Erythroblast (primary cell): ENCODE data around the gene CD6.
"Not testable (repeated sequence)": the region's sequence is repeated elsewhere in the genome, so short reads cannot be mapped to it uniquely, and the experiment has no call there.

Source experiments
- DNase-seq, 2 experiments: peaks; one replicate each; lab custom pipeline; 2025; lab: John Stamatoyannopoulos, UW
- GATA1 ChIP-seq: IDR thresholded peaks from 2 replicates; pipeline ENCODE4 v1.6.1; 2011; ENCODE audit warnings: low read depth, mild to moderate bottlenecking, control low read depth, low read length, moderate library complexity
- POLR2A ChIP-seq: IDR thresholded peaks from 2 replicates; pipeline ENCODE4 v1.6.1; 2011; ENCODE audit warnings: mild to moderate bottlenecking, low read length

The CD6 gene

DNA sequence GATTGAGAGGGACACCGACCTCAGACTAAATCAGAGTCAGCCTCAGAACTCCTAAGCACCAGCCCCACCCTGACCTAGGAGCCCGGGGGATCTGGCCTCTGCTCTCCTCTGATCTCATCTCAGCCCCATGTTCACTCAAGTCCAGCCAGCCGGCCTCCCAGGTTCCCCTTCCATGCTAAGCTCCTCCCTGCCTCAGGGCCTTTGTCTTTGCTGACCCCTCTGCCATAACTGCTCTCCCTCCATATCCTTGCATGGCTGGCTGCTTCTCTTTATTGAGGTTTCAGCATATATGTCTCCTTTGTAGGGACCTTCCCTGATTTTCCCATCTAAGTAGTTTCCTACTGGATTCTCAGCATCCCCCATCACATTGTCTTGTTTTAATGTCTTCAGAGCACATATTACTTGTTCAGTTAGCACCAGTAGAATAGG, 18.7 kb upstream of the CD6 start:
- TF ChIP-seq POLR2A, result no peak
- no peak for TF ChIP-seq GATA1
- no peak for DNase-seq

- peak in 1 of 2 experiments; percentile 21 for DNase-seq
- no peak for TF ChIP-seq POLR2A
- TF ChIP-seq GATA1, result no peak
These were observed 17.7 kb upstream of the CD6 start for GRCh38 chr11:60953781-60954180.

DNA sequence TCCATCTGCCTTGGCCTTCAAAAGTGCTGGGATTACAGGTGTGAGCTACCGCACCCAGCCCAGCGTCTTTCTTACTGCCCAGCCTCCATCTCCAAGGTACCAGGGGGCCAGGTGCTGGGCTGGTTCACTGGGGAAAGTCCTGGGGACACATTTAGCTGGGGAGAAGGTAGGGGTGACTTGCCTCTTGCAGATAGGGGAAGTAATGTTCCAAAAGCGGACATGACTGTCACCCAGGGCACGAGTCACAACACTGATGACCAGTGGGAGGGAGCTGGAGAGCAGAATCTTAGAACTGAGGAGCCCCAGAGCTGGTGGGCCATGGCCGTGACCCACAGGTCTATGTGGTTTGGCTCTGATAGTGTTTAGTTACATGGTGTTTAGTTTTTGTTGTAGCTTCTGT, 17.1 kb upstream of the CD6 start:
- TF ChIP-seq GATA1, result no peak
- no peak for TF ChIP-seq POLR2A
- no peak for DNase-seq

DNA sequence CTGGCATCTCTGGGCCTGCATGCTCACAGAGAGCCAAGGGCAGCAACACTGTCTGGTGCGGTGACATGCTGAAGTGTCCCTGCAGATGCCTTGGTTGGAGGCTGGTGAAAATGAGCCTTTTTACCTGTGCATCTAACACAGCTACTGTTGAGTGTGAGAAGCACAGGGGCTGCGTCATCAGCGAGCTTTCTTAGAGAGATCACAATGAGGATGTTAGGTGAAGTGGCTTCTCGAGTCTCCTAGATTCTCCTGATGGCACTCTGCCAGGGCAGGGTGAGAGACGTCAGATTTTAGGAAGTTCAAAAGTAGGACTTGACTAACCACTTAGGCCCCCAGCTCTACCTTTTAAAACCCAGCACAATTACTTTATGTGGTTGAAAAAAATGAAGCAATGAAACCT, 15.9 kb upstream of the CD6 start:
- TF ChIP-seq GATA1 (no peak), POLR2A (no peak)
- no peak for DNase-seq

DNA sequence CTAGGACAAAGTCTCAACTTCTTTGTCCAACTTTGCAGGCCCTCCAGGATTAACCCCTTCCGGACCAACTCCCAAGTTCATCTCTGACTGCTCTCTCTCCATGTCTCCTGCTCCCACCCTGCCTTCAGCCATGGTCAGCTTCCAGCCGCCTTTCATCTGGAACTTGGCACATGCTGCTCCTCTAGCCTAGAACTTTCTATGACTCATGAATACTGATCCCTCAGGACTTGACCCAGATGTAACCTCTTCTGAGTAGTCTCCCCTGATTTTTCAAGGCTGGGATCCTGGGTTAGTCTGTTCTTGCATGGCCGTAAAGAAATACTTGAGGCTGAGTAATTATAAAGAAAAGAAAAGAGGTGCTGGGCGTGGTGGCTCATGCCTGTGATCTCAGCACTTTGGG, 14.3 kb upstream of the CD6 start:
- DNase-seq, result no peak
- no peak for TF ChIP-seq GATA1
- no peak for TF ChIP-seq POLR2A

DNA sequence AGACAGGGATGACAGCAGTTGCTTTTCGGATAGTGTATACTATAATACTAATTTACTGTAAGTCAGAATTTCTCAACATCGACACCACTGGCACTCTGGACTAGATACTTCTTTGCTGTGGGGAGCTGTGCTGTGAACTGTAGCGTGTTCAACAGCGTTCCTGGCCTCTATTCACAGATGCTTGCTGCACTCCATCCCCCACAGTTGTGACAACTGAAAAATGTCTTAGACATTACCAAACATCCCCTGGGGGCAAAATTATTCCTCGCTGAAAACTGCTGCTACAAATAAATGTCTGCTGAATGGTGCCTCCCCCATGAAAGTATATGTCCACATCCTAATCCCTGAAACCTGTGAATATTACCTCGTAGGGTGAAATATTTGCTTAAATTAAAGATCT, 12.0 kb upstream of the CD6 start:
- no peak for TF ChIP-seq GATA1
- TF ChIP-seq POLR2A, result no peak
- DNase-seq, result no peak

- TF ChIP-seq GATA1 (no peak), POLR2A (no peak)
- no peak for DNase-seq
These were observed 11.1 kb upstream of the CD6 start for GRCh38 chr11:60960405-60960804.

DNA sequence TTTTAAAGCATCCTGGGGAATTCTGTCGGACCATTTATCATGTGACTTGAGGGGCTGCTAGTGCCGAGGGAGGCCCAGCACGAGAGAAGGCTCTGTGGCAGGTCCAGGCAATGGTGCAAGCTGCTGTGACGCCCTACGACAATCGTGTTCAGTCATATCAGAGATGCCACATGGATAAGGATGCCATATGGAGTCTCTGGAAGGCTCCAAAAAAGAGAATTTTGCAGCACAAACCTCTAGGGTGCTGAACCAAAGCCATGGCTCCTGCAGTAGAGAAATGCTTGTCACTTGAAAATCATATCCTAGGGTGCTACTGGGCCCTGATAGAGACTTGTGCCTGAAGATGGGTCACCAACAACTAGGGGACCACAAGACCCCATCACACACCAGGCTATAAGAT, 6.7 kb upstream of the CD6 start:
- TF ChIP-seq GATA1, result no peak
- DNase-seq, result no peak

DNA sequence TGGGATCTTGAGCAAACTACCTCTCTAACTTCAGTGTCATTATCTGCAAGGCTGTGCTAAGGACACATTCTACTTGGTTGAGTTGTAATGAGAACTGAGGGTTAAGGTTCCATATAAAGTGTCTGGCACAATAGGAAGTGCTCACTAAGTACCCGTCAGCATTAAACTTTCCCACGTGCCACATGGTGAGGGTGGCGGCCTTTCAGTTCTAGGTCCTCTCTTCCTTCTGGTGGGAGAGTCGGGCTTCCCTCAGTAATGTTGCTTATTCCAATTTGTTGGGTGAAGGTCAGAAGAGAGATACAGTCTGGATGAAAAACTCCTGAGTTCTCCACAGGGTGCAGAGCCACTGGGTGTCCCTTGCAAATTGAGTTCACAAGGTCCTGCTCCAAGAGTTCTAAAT, 4.6 kb upstream of the CD6 start:
- no peak for DNase-seq
- TF ChIP-seq GATA1 (no peak), POLR2A (no peak)

DNA sequence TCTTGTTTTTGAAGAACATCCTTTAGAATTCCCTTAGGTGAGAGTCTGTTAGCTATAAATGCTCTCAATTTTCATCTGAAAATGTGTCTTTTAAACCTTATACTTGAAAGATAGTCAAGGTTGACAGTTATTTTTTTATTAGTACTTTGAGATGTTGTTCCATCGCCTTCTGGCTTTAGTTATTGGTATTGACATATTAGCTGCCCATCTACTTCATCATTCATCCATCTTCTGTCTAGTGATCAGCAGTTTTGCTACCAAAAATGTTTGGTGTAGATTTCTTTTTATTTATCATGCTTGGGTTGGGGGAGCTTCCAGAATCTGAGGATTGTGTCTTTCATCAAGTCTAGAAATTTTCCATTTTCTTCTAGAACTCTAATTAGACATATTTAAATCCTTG, 3.3 kb upstream of the CD6 start:
- DNase-seq, result no peak
- TF ChIP-seq POLR2A (no peak), GATA1 (no peak)

DNA sequence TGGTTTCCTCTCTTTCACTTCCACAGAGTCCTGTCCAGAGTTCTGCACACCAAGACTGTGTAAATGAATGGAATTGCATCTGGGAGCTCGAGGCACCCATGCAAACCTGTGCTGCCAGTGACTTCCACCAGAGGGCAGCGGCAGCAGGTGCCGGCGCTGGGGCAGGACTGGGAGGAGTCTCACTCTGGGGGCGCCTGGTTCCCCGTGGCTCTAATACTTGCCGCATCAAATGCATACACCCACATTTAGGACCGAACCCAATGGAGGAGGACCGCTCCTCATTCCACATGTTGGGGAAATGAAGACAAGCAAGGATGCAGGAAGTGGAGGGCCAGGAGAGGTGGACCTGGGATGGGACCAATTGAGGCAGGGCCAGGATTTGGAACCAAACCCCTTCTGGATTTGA, 1.1 kb upstream of the CD6 start:
- TF ChIP-seq GATA1 (no peak), POLR2A (no peak)
- DNase-seq, result peak; percentile 42 to 63

DNA sequence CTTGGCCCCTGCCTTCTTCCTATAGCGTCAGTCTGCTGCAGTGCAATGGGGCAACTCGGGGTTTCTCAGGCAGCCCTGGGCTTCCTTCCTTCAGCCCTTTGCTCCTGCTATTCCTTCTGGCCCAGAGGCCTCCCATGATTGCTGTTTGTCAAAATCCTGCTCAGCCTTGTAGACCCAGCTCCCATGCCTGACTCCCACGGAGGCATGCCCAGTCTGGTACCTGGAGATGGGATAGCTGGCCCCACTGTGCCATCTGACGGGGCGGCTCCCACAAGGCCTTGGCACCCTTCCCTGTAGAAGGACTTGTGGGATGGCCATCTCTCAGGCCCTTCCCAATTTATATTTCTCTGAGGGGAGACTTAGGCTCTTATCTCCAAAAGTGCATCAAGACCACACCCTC, 590 bp upstream of the CD6 start:
- no peak for TF ChIP-seq POLR2A
- no peak for TF ChIP-seq GATA1
- no peak for DNase-seq

DNA sequence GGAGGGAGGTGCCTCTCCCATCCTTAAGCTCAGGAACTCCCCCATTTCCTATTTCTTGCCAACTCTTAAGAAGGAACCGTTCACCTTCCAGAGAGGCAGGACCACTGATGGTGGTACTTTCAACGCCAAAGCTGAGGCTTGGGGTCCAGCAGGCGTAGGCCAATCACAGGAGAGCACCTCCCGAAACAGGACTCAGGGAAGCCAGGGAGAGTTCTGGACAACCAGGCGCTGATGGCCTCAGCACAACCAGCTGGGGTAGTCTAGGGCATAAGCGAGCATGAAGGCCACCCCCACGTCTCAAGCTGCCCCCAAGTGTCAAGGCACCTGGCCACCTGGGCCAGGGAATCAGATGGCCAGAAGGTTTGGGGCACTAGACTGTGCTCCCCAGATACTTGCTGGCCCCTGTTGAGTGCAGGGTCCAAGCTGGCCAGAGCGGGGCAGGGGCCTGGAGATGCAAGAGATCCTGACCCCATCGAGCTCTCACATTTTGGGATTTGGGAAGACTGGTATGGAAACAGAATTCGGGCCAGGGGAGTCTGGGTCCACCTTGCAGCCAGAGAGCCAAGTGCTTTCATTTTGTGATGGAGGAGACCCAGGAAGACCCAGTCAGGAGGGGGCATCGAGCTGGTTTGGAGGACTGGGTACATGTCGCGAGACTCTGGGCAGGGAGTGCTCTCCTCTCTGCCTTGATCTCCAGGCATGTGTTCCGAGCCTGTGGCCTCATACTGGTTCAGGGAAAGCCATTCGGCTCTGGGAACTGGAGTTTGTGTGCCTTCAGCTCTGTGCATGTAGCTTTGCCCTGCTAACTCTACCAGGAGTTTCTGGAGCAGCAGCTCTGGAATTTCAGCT, 926 bp downstream of the CD6 start:
- TF ChIP-seq POLR2A, result no peak
- TF ChIP-seq GATA1, result no peak
- no peak for DNase-seq

- no peak for TF ChIP-seq GATA1
- no peak for TF ChIP-seq POLR2A
- no peak for DNase-seq
These were observed 2.2 kb downstream of the CD6 start for GRCh38 chr11:60973699-60974098.

DNA sequence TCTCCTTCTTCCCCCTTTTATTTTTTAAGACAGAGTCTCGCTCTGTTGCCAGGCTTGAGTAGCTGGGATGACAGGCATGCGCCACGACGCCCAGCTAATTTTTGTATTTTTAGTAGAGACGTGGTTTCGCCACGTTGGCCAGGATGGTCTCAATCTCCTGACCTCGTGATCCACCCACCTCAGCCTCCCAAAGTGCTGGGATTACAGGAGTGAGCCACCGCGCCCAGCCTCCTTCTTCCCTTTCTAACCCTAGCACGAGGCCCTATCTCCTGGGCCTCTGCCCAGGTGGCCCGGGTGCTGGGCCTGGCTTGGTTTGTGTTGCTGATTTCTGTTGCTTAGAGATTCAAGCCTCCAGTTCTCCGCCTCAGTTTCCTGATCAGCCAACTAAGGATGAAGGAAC, 2.8 kb downstream of the CD6 start:
- DNase-seq, result not testable (repeated sequence)

- no peak for TF ChIP-seq GATA1
- no peak for TF ChIP-seq POLR2A
- DNase-seq, result no peak
These were observed 3.2 kb downstream of the CD6 start for GRCh38 chr11:60974726-60975125.
